Epithelial cell of prostate (primary cell): ENCODE measurements around the gene ZNF552.
A peak's percentile ranks its signal among the peaks of the same experiment; 100 is the strongest.
"Not testable (repeated sequence)": the region's sequence is repeated elsewhere in the genome, so short reads cannot be mapped to it uniquely, and the experiment has no call there.

Experiments used
- DNase-seq: peaks from one replicate; pipeline ENCODE4 v3.0.0-alpha.2; 2011; ENCODE audit warnings: low read depth, low spot score
- H3K27ac ChIP-seq: fragments of 450-650 bp; 2 replicates; pipeline ENCODE4 v1.5.1; 2017; ENCODE audit warnings: mild to moderate bottlenecking

ZNF552 gene

GRCh38 chr19:57819475-57820148 is 4.9 kb upstream of the ZNF552 start:
- DNase-seq: peak; percentile 72
- peak overlapping the region; percentile 61 for H3K27ac ChIP-seq

- no peak for DNase-seq
- H3K27ac ChIP-seq: peak overlapping the region; percentile 61
Observed at GRCh38 chr19:57818378-57818777, 3.7 kb upstream of the ZNF552 start.

GRCh38 chr19:57817976-57818375 is 3.3 kb upstream of the ZNF552 start:
- no peak for DNase-seq
- H3K27ac ChIP-seq: no peak overlapping the region

GRCh38 chr19:57816652-57817051 is 1.9 kb upstream of the ZNF552 start:
- DNase-seq: no peak
- no peak overlapping the region for H3K27ac ChIP-seq

DNA sequence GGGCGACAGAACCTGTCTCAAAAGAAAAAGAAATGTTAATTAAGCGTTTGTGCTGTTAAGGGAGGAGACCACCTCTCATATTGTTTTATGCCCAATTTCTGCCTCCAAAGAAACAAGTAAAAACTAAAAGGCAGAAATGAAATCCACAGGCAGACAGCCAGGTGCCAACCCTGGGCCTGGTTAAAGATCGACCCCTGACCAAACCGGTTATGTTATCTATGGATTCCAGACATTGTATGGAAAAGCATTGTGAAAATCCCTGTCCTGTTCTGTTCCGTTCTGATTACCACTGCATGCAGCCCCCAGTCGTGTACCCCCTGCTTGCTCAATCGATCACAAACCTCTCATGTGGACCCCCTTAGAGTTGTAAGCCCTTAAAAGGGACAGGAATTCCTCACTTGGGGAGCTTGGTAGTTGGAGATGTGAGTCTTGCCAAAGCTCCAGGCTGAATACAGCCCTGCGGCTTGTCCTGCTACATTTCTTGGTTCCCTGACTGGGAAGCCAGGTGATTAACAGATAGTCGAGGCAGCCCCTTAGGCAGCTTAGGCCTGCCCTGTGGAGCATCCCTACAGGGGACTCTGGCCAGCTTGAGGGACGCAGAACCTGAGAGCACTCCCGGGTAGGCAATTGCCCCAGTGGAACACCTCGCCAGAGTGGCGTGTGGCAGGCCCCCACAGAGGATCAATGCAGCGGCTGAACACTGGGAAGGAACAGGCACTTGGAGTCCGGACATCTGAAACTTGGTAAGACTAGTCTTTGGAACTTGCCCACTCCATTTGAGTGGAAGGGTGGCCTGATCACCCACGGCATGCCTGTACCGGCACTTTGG is 748 bp upstream of the ZNF552 start:
- no peak for DNase-seq
- no peak overlapping the region for H3K27ac ChIP-seq

GRCh38 chr19:57813919-57814504 is 701 bp downstream of the ZNF552 start:
- DNase-seq: no peak
- peak overlapping the region; percentile 65 for H3K27ac ChIP-seq

- peak overlapping the region; percentile 65 for H3K27ac ChIP-seq
- not testable (repeated sequence) for DNase-seq
Observed at GRCh38 chr19:57812975-57813820, 1.5 kb downstream of the ZNF552 start.

DNA sequence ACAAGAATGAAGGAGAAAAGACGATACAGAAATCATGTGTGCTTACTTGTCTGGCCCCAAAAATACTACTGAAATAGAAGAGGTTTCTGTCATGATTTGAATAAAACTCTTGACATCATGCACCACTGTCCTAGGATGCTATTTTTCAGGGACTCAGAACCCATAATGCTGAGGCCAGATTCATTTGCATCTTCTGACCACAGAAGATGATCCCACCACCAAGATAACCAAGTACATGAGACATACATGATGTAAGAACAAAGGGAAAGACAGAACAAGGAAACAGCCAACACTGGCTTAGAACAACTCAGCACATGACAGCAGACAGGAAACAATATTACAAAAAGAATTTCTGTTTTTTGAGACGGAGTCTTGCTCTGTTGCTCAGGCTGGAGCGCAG is 2.5 kb downstream of the ZNF552 start:
- H3K27ac ChIP-seq: peak overlapping the region; percentile 65
- DNase-seq: no peak

DNA sequence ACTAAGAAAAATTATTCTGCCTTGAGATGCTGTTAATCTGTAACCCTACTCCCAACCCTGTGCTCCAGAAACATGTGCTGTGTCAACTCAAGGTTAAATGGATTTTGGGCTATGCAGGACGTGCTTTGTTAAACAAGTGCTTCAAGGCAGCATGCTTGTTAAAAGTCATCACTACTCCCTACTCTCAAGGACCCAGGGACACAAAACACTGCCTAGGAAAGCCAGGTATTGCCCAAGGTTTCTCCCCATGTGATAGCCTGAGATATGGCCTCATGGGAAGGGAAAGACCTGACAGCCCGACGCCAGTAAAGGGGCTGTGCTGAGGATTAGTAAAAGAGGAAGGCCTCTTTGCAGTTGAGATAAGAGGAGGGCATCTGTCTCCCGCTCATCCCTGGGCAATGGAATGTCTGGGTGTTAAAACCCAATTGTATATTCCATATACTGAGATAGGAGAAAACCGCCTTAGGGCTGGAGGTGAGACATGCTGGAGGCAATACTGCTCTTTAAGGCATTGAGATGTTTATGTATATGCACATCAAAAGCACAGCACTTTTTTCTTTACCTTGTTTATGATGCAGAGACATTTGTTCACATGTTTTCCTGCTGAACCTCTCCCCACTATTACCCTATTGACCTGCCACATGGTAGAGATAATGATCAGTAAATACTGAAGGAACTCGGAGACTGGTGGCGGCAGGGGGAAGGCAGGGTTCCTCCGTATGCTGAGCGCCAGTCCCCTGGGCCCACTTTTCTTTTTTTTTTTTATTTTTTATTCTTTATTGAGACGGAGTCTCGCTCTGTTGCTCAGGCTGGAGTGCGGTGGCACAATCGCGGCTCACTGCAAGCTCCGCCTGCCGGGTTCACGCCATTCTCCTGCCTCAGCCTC is 4.1 kb downstream of the ZNF552 start:
- not testable (repeated sequence) for H3K27ac ChIP-seq, DNase-seq

GRCh38 chr19:57807541-57807940 is 7.2 kb downstream of the ZNF552 start:
- H3K27ac ChIP-seq: peak overlapping the region; percentile 94
- DNase-seq: no peak

- H3K27ac ChIP-seq: peak overlapping the region; percentile 94
- no peak for DNase-seq
Observed at GRCh38 chr19:57803594-57804325, 11.0 kb downstream of the ZNF552 start.

DNA sequence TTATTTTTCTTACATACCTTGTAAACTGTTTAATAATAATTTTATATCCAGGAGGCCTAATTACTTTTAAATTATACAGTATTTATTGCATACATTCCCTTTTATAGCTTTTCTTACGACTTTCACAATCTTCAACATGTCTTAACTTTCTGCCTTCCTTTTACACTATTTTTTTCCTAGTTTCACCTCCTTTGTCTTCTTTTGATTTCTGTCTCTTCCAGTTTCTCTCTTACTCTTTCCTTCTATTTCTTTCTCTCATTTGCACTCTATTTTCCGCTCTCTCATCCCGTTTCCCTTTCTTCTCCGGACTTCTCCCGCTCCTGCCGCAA is 11.5 kb downstream of the ZNF552 start:
- no peak for DNase-seq
- peak overlapping the region; percentile 94 for H3K27ac ChIP-seq

DNA sequence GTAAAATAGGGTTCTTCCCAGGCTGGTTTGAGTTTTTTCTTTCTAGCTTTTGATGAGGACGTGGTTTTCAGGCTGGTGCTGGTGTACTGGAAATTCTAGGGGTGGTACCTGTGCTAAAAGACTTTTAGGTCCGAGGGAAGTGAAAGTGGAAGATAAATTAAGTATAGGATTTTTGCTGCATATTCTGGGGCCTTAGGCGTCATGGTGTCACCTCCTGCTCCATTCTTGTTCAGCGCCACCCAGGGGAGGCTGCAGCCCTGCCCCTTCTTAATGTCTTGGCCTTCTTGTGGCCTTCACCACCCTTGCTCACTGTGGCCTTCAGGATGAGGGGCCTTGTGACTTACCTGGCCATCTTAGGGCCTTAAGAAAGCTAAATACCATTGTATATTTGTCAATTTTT is 12.4 kb downstream of the ZNF552 start:
- DNase-seq: no peak
- peak overlapping the region; percentile 94 for H3K27ac ChIP-seq

DNA sequence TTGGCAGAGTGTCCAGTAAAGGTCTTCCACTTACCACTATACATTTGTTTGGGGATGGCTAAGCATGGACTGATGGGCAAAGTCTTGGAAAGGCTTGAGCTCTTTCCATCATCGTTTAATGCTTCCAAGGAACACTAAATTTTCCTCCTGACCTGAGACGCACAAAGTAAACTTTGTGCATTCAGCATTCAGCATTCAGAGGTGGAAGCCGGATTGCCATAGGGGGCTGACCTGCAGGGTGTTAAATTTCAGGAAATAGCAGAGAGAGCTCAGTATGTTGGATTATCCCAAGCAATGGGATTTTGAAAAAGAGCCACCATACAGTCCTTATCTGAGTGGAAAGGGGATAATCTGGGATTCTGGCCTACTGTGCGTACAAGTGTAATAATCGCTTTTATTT is 14.0 kb downstream of the ZNF552 start:
- peak overlapping the region; percentile 94 for H3K27ac ChIP-seq
- DNase-seq: no peak

DNA sequence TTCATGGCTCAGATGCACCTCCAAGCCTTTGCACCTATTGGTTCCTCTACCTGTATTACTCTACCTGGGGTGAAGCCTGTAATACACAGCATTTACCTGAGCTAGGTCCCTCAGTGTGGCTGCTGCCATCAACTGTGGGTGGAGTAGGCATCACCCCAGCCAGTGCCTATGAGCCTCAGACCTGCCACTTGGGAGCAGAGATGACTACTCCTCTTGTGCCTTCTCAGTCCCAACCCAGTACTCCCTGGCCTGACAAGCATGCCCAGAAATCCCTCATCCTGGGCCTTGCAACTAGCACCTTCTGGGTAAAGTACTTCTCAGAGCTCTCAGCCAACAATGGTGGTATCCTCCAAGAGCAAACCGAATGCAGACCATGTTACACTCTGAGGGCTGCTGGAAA is 18.1 kb downstream of the ZNF552 start:
- H3K27ac ChIP-seq, DNase-seq: not testable (repeated sequence)

DNA sequence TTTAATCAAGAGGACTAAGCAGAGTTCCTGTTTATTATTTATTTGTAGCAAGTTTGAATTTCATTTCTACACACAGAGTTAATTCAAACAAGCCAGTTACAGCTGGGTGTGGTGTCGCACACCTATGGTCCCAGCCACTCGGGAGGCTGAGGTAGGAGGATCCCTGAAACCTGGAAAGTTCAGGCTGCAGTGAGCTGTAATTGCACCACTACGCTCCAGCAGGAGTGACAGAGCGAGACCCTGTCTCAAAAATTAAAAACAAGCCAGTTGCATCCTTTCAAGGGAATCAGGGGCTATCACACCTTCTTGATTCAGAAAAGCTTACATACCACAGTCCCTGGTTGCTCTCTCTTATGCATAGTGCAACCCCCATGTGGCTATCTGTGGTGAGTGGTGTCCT is 25.4 kb downstream of the ZNF552 start:
- no peak for DNase-seq
- H3K27ac ChIP-seq: no peak overlapping the region

DNA sequence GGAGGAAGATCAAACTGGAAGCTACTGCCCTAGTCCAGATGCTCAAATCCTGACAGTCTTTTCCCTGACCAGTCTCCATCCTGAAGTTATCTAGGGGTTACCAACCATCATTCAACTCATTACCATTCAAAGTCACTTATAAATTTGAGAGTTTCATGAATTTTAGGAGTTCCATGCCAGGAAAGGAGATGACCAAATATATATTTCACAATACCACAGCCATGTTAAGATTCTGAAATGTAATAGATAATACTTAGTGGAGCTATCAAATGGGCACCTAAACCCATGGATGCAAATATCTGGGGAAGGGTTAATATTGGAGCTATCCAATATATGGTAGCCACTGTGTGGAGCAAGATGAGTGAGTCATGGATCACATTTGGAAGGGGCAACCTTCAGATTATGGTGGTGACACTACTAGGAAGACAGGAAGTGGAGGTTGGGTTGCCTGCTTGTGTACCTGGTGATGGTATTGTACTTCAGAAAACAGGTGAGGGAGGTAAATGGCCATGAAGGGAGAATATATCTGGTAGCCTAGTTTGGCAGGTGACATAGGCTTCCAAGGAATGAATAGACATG is 26.5 kb downstream of the ZNF552 start:
- DNase-seq: no peak
- H3K27ac ChIP-seq: no peak overlapping the region

DNA sequence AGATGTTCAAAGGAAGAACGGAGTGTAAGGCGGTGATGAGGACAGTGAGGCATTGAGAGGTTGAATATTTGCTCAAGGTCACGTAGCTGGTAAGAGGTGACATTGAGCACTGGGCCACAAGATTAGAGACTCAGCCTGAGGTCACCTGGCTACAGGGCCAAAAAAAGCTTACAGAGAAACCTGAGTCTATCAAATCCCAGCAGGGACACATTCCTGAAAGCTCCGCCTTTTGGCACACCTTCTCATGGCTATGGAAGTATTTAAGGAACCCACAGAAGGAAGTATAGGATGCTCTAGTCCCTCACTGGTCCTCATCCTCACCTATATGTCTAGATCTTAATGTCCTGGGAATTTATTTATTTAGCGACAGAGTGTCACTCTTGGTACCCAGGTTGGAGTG is 27.8 kb downstream of the ZNF552 start:
- no peak for DNase-seq
- H3K27ac ChIP-seq: no peak overlapping the region

DNA sequence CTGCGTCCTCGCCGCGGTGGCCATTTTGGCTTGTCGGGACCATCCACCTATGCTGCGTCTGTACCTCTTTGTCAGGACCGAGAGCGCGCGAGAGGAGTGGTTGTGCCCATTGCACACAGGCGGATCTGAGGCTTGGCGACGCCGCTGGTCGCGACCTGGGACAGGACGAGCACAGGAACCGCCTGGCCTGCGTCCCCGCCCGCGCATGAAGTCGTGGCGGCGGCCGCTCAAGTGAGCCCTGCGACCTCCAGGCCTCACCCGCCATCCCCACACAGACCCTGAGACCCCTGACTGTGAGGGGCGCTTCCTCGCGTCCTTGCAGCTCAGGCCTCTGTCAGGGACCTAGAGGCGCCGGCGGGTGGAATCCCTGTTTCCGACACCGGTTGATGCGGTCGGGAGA is 28.4 kb downstream of the ZNF552 start:
- no peak overlapping the region for H3K27ac ChIP-seq
- no peak for DNase-seq
